CD4-positive, alpha-beta T cell treated with Interleukin-17A for 1 hour (primary cell): Measurements from ENCODE around the gene KCNIP4.
A peak's percentile ranks its signal among the peaks of the same experiment; 100 is the strongest.

ENCODE experiments used
- DNase-seq: peaks from one replicate; pipeline ENCODE4 v3.0.0-alpha.2; 2020

Gene KCNIP4

GRCh38 chr4:20916106-20916505 lies 1032.5 kb downstream of the KCNIP4 start:
- DNase-seq, result peak; percentile 51

- DNase-seq, result no peak
Measured at GRCh38 chr4:20904966-20905365, 1043.6 kb downstream of the KCNIP4 start.

DNA sequence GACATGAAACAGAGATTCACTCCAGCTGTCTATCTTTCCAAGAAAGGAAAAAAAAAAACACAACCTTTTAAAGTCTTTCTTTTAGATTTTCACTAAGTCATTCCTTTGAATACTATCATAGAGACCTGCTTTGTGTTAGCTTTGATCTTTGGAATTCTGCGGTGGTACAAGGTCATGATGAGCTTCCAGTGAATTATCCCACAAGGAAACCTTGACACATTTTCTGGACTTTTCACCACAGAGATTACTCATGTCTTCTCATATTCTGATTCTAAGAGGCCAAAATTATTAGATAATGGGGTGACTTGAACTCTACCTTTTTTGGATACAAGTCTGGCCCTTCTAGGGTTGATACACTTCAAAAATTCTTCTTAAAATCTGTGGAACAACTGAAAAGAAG lies 1046.7 kb downstream of the KCNIP4 start:
- no peak for DNase-seq

DNA sequence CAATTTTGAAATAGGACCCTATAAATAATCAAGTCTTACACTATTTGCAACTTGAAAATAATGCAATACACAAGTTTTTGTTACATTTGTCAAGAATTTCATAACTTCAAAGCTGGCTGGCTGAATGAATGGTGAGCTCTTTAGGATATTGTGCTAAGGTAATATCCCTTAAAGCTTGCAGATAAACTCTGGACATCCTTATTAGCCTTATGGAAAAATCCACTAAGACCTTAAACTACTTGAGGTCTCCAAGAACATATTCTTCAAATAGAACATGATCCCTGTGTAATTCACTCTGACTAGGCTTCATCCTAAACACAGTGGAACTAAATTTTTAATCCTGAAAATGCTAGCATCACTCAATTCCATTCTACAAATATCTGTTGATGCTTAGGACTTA lies 1049.0 kb downstream of the KCNIP4 start:
- no peak for DNase-seq

- no peak for DNase-seq
Measured at GRCh38 chr4:20895988-20896387, 1052.6 kb downstream of the KCNIP4 start.

DNA sequence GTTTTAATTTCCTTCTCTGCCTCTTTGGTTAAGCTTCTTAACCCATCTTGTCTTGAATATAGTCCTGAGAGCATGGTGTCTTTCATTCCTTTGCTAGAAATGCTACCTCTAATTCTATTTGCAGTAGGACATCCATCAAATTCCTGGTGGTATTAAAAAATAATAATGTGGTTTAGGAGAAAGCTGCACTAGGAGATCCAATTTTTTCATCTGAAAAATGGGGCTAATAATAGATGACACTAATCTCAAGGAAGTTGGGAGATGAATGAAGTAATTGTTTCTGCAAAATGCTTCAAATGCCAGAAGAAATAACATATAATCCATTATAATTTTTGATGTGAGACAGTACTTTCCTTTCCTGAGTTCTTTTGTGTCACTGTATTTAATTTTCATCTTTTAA lies 1053.4 kb downstream of the KCNIP4 start:
- no peak for DNase-seq

- DNase-seq, result no peak
Measured at GRCh38 chr4:20890761-20891160, 1057.8 kb downstream of the KCNIP4 start.

DNA sequence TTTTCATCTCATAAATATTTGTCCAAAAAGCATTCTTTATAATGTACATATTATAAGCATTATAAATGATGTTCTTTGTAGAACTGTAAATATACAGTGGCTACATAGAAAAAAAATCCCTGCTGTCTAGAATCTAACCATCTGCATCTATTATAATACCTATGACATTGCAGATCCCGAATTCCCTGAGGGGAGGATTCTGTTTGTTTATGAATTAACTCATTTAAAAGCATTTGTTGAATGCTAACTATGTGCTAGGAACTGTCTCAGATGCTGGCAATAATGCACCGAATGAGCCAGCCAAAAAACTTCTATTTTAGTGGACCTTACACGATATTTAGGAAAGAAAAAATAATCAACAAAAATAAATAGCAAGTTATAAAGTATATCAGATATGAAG lies 1058.7 kb downstream of the KCNIP4 start:
- no peak for DNase-seq

- DNase-seq, result no peak
Measured at GRCh38 chr4:20883677-20884076, 1064.9 kb downstream of the KCNIP4 start.

DNA sequence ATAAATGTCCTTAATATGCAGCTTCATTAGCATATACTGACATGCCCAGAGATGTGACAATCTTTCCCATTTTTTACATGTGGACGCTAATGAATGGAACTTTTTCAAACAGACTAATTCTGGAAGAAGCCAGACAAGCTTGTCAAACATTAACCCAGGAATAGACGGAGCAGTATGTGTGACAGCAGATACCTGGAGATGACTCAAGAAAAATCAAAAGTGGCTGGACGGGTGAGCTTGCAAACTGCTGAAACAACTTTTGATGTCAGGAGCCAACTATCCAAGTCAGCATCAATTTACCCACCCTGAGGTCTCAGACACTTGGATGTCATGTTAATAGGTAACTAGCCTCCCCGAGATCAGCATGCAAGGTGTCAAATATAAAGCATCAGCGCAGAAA lies 1065.3 kb downstream of the KCNIP4 start:
- DNase-seq, result no peak

- no peak for DNase-seq
Measured at GRCh38 chr4:20882500-20882899, 1066.1 kb downstream of the KCNIP4 start.

- no peak for DNase-seq
Measured at GRCh38 chr4:20881658-20882057, 1066.9 kb downstream of the KCNIP4 start.

- DNase-seq, result no peak
Measured at GRCh38 chr4:20878806-20879205, 1069.8 kb downstream of the KCNIP4 start.

GRCh38 chr4:20870436-20870835 lies 1078.1 kb downstream of the KCNIP4 start:
- no peak for DNase-seq

DNA sequence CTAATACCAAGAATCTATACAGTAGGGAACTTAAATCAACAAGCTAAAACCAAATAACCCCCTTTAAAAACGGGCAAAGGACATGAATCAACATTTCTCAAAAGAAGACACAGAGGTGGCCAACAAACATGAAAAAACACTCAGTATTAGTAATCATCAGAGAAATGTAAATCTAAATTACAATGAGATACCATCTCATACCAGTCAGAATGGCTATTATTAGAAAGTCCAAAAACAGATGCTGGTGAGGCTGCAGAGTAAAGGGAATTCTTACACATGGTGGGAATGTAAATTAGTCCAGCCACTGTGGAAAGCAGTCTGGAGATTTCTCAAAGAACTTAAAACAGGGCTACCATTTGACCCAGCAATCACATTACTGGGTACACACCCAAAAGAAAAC lies 1080.5 kb downstream of the KCNIP4 start:
- no peak for DNase-seq

- no peak for DNase-seq
Measured at GRCh38 chr4:20860878-20861277, 1087.7 kb downstream of the KCNIP4 start.

DNA sequence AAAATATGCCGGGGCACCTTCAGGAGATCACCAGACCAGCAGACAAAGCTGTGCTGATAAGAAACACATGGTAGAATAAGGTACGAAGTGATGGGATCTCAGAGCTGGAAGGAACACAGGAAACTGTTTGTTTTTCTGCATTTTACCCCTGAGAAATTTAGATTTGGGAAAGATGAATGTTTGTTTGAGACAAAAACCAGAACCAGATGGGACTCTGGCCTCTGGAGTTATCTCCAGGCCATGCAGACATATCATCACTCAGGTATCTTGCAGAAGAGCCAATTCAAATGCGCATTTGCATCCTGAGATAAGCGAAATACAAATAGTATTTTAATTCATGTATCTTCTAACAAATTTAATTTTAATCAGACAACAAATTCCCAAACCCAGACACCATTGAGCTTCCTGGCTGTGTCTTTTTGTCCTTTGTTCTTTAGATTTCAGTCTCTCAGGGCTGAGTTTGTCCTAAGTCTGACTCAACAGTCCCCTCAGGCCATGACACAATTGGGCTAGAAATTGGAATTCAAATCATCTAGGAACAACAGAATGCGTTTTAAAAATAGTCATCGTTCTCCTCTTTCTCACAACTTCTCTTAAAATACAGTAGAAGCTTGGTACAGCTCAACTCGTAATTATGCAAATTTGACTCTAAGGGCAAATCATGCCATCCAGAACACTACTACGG lies 1089.3 kb downstream of the KCNIP4 start:
- DNase-seq, result no peak

DNA sequence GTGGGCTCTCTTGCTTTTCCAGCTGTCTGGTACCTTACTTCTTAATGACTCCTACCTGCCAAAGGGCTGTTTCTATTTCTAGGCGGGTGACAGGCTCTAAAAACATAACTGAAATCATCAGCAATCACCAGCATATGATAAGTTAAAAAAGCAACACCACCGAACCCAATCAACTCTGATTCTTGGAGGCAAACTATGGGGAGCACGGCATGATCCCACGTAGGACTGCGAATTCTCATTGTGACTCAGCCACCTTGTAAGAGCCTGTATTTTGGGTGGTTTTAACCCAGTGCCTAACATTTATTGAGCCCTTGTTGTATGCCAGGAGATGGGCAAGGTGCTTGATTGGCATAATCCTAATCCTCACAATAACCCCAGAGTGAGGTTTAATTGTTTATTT lies 1091.5 kb downstream of the KCNIP4 start:
- no peak for DNase-seq

DNA sequence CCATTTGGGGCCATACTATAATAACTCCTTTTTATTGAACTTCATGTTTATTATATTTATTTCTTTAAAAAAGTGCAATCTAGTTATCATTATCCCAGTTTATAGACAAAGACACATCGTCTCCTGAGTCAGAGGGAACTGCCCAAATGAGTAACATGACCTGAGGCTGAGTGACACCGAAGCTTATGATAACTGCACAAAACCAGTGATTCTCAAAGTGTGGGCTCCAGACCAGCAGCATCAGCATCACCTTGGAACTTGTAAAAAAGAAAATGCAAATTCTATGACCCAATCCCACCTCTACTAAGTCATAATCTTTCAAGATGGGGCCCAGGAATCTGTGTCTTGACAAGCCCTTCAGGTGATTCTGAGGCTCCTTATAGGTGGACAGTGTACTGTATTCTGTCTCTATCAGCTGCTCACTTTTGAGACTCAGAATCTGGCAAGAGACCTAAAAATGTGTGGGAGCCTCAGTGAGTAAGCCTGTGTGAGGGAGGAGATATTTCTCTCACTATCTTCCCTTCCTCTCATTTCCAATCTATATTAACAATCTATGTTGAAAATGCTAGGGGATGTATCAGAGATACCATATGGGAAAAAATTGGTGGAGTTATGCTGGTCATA lies 1101.3 kb downstream of the KCNIP4 start:
- no peak for DNase-seq

DNA sequence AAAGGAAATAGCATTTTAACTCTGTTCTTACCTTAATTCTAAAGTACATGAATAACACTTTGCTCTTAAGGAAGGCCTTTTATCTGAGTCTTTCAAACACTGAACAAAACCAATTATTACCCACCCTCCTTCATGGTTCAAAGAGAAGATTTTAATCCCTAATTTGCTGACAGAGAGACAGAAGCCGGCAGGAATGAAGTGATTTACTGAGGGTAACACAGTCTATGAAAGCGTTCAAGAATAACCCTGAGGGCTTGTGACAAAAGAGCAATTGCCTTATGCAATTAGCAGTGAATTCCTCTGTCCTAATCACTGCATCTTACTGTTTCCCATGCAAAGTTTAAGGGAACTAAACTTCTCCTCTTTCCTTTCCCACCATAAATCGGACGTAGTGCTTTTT lies 1104.3 kb downstream of the KCNIP4 start:
- no peak for DNase-seq

DNA sequence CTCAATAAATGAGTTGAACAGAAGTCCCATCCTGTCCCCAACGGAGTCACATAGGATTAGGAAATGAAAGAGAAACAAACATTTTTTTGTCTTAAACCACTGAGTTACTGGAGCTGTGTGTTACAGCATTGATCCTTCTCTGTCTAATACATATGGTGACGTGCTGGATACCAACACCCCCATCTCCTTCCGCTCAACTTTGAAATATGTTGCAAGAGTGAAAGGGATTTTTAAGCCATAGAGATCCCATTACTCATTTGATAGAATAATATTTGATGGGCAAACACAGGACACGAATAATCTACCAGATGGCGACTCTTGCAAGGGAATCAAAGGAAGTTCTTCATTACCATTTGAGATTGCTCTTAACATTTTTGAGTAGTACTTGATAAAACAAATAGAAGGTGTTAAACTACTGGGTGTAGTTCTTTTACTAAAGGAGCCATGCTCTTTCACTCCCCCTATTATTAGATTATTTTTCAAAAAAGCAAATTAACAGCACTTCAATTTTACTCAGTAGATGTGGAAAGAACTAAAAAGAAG lies 1107.9 kb downstream of the KCNIP4 start:
- DNase-seq, result no peak

- no peak for DNase-seq
Measured at GRCh38 chr4:20839957-20840356, 1108.6 kb downstream of the KCNIP4 start.

- DNase-seq, result no peak
Measured at GRCh38 chr4:20838476-20838875, 1110.1 kb downstream of the KCNIP4 start.

DNA sequence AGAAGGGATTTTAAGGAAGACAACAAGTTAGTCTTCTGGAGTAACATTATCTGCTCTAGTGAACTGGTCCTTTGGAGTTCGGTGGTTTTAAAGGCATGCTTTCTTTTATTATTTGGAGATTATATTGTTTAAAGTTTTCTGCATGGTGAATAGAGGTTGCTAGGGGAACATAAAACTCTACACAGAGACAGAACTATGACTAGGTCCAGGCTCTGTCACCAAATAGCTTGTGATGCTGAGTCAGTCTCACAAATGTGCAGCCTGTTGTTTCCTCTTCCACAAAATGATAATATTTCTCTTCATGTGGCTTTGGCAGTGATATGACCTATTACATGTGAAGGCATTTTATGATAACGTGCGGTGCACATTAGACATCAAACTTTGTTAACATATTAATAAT lies 1115.7 kb downstream of the KCNIP4 start:
- DNase-seq, result no peak

- no peak for DNase-seq
Measured at GRCh38 chr4:20831746-20832145, 1116.8 kb downstream of the KCNIP4 start.
